ENCODE data around the gene MYMX.

MYMX gene

DNA sequence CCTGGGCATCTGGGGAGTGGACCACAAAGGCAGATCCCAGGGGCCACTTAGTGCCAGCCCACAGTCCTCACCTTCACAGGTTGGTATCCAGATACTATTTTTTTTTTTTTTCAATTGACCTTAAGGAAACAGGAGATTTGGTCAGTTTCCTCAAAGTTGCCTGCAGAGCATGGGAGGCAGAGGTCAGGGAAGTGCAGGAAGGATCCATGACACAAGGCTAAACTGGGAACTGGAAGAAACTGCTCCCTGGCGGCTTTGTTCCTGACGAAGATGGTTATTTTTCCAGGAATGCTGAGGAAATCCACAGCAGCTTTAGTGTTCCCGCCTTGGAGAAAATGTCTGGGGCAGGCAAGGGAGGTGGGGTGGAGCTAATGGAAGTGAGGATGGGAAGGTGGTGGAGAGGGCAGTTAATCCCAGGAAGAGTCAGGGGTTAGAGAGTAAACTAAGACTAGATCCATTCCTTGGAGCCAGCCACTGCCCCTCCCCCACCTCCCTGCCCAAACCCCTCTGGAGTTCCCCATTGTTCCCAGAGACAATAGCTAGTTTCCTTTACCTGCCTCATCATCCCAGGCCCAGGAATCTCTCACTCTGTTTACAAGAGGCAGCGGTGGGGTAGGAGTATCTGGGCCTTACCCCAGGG, 14.3 kb upstream of the MYMX start:
- Histone ChIP-seq H3K27ac (replicated peaks; ENCODE audit: low read length) (no peak overlapping the region), H3K14ac (ENCODE audit: low read length) (no peak overlapping the region), H3K79me1 (ENCODE audit: low read depth, low read length) (no peaks in the 10 kb centered on the region), H2BK15ac (ENCODE audit: low read length) (peak overlapping the region; percentile 13), H2BK120ac (ENCODE audit: low read depth, low read length) (no peak overlapping the region), H4K91ac (ENCODE audit: low read depth, low read length, poor library complexity) (no peak overlapping the region), H2AFZ (ENCODE audit: low read length) (peak overlapping the region; percentile 43), H3K9me3 (replicated peaks in 1 of 2; ENCODE audit: control insufficient read depth in 2 of 2, insufficient read depth in 1 of 2, low read depth in 1 of 2, low read length in 2 of 2) (no peaks in the 10 kb centered on the region), H4K8ac (ENCODE audit: low read depth, low read length) (no peak overlapping the region), H3K4me1 (ENCODE audit: control insufficient read depth in 2 of 2, insufficient read depth in 1 of 2, low read depth in 1 of 2, low read length in 2 of 2) (peaks cover 27 to 28% of the 10 kb centered on the region in 2 donors), H3K27me3 (ENCODE audit: control insufficient read depth in 3 of 3, insufficient read depth in 3 of 3, low read depth in 1 of 3, low read length in 3 of 3) (no peaks in the 10 kb centered on the region), H3K36me3 (replicated peaks in 1 of 2; ENCODE audit: control insufficient read depth in 2 of 2, insufficient read depth in 2 of 2, low read length in 2 of 2) (no peaks in the 10 kb centered on the region), H3K9ac (ENCODE audit: low read depth, low read length, poor library complexity) (no peak overlapping the region), H3K4me3 (ENCODE audit: low read length in 2 of 2) (no peak overlapping the region), H3K18ac (ENCODE audit: low read length) (peak overlapping the region; percentile 80), H2BK12ac (ENCODE audit: low read length) (no peak overlapping the region), H3K4ac (ENCODE audit: low read length) (no peak overlapping the region), H2BK5ac (ENCODE audit: low read length) (no peak overlapping the region), H3K4me2 (ENCODE audit: insufficient read depth, low read length, poor library complexity, severe bottlenecking) (no peak overlapping the region), H3K23ac (ENCODE audit: low read depth, low read length, poor library complexity) (no peak overlapping the region), H2AK5ac (ENCODE audit: low read depth, low read length) (no peak overlapping the region)
- no peak for DNase-seq (ENCODE audit: low spot score)
- WGBS, 2 donors (ENCODE audit: extremely low coverage in 2 of 2, insufficient read length in 2 of 2, insufficient replicate concordance in 1 of 2): no CpG with 5 or more reads among the region's 4 CpGs

DNA sequence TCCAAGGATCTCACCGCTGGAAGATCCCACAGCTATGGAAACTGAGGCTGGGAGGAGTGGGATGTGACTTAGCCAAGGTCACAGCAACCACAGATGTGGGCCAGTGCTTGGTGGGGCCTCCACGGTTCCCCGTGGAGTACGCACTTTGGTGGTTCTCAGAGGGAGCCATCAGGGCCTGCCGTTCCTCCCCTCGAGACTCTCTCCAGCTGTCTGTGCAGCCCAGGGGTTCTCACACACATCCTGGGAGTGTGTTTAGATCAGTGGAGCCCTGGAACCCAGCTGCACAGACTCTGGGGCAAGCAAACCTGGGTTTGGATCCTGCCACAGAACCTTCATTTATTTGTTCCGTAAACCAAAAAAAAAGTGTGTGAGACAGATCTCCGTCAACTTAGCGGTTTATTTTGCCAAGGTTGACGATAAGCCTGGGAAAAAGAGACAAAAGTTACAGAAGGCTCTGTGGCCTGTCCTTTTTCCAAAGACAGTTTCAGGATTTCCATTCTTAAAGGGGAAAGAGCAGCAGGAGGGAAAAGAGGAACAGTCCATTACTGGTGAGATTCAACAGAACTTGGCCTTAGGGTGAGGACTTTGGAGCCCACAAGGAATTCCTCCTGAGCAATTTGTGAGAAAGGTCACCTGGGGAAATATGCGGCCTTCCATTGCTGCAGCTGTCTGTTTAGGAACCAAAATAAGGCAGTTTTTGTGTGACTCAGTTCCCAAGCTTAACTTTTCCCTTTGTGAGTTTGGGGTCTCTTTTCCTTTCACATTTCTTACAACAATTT, 13.6 kb upstream of the MYMX start:
- Histone ChIP-seq H3K23ac (ENCODE audit: low read depth, low read length, poor library complexity) (no peak overlapping the region), H3K4me3 (ENCODE audit: low read length in 2 of 2) (no peak overlapping the region), H2BK15ac (ENCODE audit: low read length) (no peak overlapping the region), H2AK5ac (ENCODE audit: low read depth, low read length) (no peak overlapping the region), H3K36me3 (replicated peaks in 1 of 2; ENCODE audit: control insufficient read depth in 2 of 2, insufficient read depth in 2 of 2, low read length in 2 of 2) (no peaks in the 10 kb centered on the region), H3K79me1 (ENCODE audit: low read depth, low read length) (no peaks in the 10 kb centered on the region), H2AFZ (ENCODE audit: low read length) (no peak overlapping the region), H2BK120ac (ENCODE audit: low read depth, low read length) (no peak overlapping the region), H4K91ac (ENCODE audit: low read depth, low read length, poor library complexity) (no peak overlapping the region), H4K8ac (ENCODE audit: low read depth, low read length) (no peak overlapping the region), H3K9ac (ENCODE audit: low read depth, low read length, poor library complexity) (no peak overlapping the region), H3K9me3 (replicated peaks in 1 of 2; ENCODE audit: control insufficient read depth in 2 of 2, insufficient read depth in 1 of 2, low read depth in 1 of 2, low read length in 2 of 2) (no peaks in the 10 kb centered on the region), H3K27ac (replicated peaks; ENCODE audit: low read length) (no peak overlapping the region), H3K27me3 (ENCODE audit: control insufficient read depth in 3 of 3, insufficient read depth in 3 of 3, low read depth in 1 of 3, low read length in 3 of 3) (no peaks in the 10 kb centered on the region), H3K4ac (ENCODE audit: low read length) (no peak overlapping the region), H3K4me1 (ENCODE audit: control insufficient read depth in 2 of 2, insufficient read depth in 1 of 2, low read depth in 1 of 2, low read length in 2 of 2) (peaks cover 27 to 28% of the 10 kb centered on the region in 2 donors), H3K4me2 (ENCODE audit: insufficient read depth, low read length, poor library complexity, severe bottlenecking) (no peak overlapping the region), H2BK12ac (ENCODE audit: low read length) (no peak overlapping the region), H3K18ac (ENCODE audit: low read length) (peak overlapping the region; percentile 80), H2BK5ac (ENCODE audit: low read length) (no peak overlapping the region), H3K14ac (ENCODE audit: low read length) (no peak overlapping the region)
- DNase-seq (ENCODE audit: low spot score): no peak
- WGBS, 2 donors (ENCODE audit: extremely low coverage in 2 of 2, insufficient read length in 2 of 2, insufficient replicate concordance in 1 of 2): no CpG with 5 or more reads among the region's 11 CpGs

DNA sequence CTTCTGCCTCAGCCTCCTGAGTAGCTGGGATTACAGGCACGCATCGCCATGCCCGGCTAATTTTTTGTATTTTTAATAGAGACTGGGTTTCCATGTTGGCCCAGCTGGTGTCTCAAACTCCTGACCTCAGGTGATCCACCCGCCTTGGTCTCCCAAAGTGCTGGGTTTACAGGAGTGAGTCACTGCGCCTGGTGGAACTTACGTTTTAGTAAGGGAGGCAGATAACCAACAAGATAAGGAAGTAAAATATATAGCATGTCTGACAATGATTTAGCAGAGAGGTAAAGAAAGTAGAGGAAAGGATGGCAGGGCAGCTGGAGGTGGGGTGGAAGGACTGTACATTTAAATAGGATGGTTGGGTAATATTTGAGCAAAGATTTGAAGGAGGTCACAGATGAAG, 12.8 kb upstream of the MYMX start:
- H3K9ac ChIP-seq (ENCODE audit: low read depth, low read length, poor library complexity): no peak overlapping the region
- DNase-seq (ENCODE audit: low spot score): no peak
- H3K18ac ChIP-seq (ENCODE audit: low read length): no peak overlapping the region
- no peak overlapping the region for H2BK12ac ChIP-seq (ENCODE audit: low read length)
- no peak overlapping the region for H4K8ac ChIP-seq (ENCODE audit: low read depth, low read length)
- H3K9me3 ChIP-seq (replicated peaks in 1 of 2; ENCODE audit: control insufficient read depth in 2 of 2, insufficient read depth in 1 of 2, low read depth in 1 of 2, low read length in 2 of 2): no peaks in the 10 kb centered on the region
- no peaks in the 10 kb centered on the region for H3K79me1 ChIP-seq (ENCODE audit: low read depth, low read length)
- H3K4me3 ChIP-seq (ENCODE audit: low read length in 2 of 2): no peak overlapping the region
- H3K14ac ChIP-seq (ENCODE audit: low read length): no peak overlapping the region
- no peaks in the 10 kb centered on the region for H3K27me3 ChIP-seq (ENCODE audit: control insufficient read depth in 3 of 3, insufficient read depth in 3 of 3, low read depth in 1 of 3, low read length in 3 of 3)
- H2AK5ac ChIP-seq (ENCODE audit: low read depth, low read length): no peak overlapping the region
- H3K4me1 ChIP-seq (ENCODE audit: control insufficient read depth in 2 of 2, insufficient read depth in 1 of 2, low read depth in 1 of 2, low read length in 2 of 2): peaks cover 27 to 28% of the 10 kb centered on the region in 2 donors
- H2BK120ac ChIP-seq (ENCODE audit: low read depth, low read length): no peak overlapping the region
- H2AFZ ChIP-seq (ENCODE audit: low read length): no peak overlapping the region
- H2BK5ac ChIP-seq (ENCODE audit: low read length): no peak overlapping the region
- no peaks in the 10 kb centered on the region for H3K36me3 ChIP-seq (replicated peaks in 1 of 2; ENCODE audit: control insufficient read depth in 2 of 2, insufficient read depth in 2 of 2, low read length in 2 of 2)
- H4K91ac ChIP-seq (ENCODE audit: low read depth, low read length, poor library complexity): no peak overlapping the region
- WGBS, 2 donors (ENCODE audit: extremely low coverage in 2 of 2, insufficient read length in 2 of 2, insufficient replicate concordance in 1 of 2): no CpG with 5 or more reads among the region's 6 CpGs
- no peak overlapping the region for H3K4me2 ChIP-seq (ENCODE audit: insufficient read depth, low read length, poor library complexity, severe bottlenecking)
- no peak overlapping the region for H3K4ac ChIP-seq (ENCODE audit: low read length)
- H3K27ac ChIP-seq (replicated peaks; ENCODE audit: low read length): no peak overlapping the region
- no peak overlapping the region for H2BK15ac ChIP-seq (ENCODE audit: low read length)
- H3K23ac ChIP-seq (ENCODE audit: low read depth, low read length, poor library complexity): no peak overlapping the region

DNA sequence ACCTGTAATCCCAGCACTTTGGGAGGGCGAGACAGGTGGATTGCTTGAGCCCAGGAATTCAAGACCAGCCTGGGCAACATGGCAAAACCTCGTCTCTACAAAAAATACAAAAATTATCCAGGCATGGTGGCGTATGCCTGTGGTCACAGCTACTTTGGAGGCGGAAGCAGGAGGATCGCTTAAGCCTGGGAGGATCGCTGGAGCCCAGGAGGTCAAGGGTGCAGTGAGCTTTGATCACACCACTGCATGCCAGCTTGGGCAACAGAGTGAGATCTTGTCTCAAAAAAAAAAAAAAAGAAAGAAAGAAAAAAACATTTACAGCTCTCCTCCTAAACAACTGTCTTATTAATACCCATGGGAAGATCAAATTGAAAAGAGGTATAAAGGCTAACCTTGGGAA, 8.8 kb upstream of the MYMX start:
- no peaks in the 10 kb centered on the region for H3K36me3 ChIP-seq (replicated peaks in 1 of 2; ENCODE audit: control insufficient read depth in 2 of 2, insufficient read depth in 2 of 2, low read length in 2 of 2)
- H4K8ac ChIP-seq (ENCODE audit: low read depth, low read length): no peak overlapping the region
- no peak overlapping the region for H3K4me3 ChIP-seq (ENCODE audit: low read length in 2 of 2)
- H3K27me3 ChIP-seq (ENCODE audit: control insufficient read depth in 3 of 3, insufficient read depth in 3 of 3, low read depth in 1 of 3, low read length in 3 of 3): no peaks in the 10 kb centered on the region
- no peak overlapping the region for H2BK12ac ChIP-seq (ENCODE audit: low read length)
- no peak overlapping the region for H2BK120ac ChIP-seq (ENCODE audit: low read depth, low read length)
- no peak overlapping the region for H2AK5ac ChIP-seq (ENCODE audit: low read depth, low read length)
- no peak overlapping the region for H3K27ac ChIP-seq (replicated peaks; ENCODE audit: low read length)
- no peak overlapping the region for H3K14ac ChIP-seq (ENCODE audit: low read length)
- no peak overlapping the region for H4K91ac ChIP-seq (ENCODE audit: low read depth, low read length, poor library complexity)
- no CpG with 5 or more reads among the region's 6 CpGs for WGBS, 2 donors (ENCODE audit: extremely low coverage in 2 of 2, insufficient read length in 2 of 2, insufficient replicate concordance in 1 of 2)
- H2BK15ac ChIP-seq (ENCODE audit: low read length): no peak overlapping the region
- no peak overlapping the region for H2AFZ ChIP-seq (ENCODE audit: low read length)
- H3K79me1 ChIP-seq (ENCODE audit: low read depth, low read length): no peaks in the 10 kb centered on the region
- peaks cover 7 to 9% of the 10 kb centered on the region in 2 donors for H3K4me1 ChIP-seq (ENCODE audit: control insufficient read depth in 2 of 2, insufficient read depth in 1 of 2, low read depth in 1 of 2, low read length in 2 of 2)
- H3K18ac ChIP-seq (ENCODE audit: low read length): no peak overlapping the region
- no peak overlapping the region for H2BK5ac ChIP-seq (ENCODE audit: low read length)
- no peaks in the 10 kb centered on the region for H3K9me3 ChIP-seq (replicated peaks in 1 of 2; ENCODE audit: control insufficient read depth in 2 of 2, insufficient read depth in 1 of 2, low read depth in 1 of 2, low read length in 2 of 2)
- no peak for DNase-seq (ENCODE audit: low spot score)
- no peak overlapping the region for H3K23ac ChIP-seq (ENCODE audit: low read depth, low read length, poor library complexity)
- no peak overlapping the region for H3K4me2 ChIP-seq (ENCODE audit: insufficient read depth, low read length, poor library complexity, severe bottlenecking)
- H3K9ac ChIP-seq (ENCODE audit: low read depth, low read length, poor library complexity): no peak overlapping the region
- H3K4ac ChIP-seq (ENCODE audit: low read length): no peak overlapping the region

All from neuronal stem cell (in vitro differentiated cells).